Inflammatory macrophage (primary cell): Measurements from ENCODE around the gene IKZF4.
A peak's percentile ranks its signal among the peaks of the same experiment; 100 is the strongest.
"Not testable (repeated sequence)": the region's sequence is repeated elsewhere in the genome, so short reads cannot be mapped to it uniquely, and the experiment has no call there.

Experiments used
- DNase-seq, 2 donors: peaks; one replicate each; pipeline ENCODE4 v3.0.0-alpha.2; 2020 to 2022

The IKZF4 gene

DNA sequence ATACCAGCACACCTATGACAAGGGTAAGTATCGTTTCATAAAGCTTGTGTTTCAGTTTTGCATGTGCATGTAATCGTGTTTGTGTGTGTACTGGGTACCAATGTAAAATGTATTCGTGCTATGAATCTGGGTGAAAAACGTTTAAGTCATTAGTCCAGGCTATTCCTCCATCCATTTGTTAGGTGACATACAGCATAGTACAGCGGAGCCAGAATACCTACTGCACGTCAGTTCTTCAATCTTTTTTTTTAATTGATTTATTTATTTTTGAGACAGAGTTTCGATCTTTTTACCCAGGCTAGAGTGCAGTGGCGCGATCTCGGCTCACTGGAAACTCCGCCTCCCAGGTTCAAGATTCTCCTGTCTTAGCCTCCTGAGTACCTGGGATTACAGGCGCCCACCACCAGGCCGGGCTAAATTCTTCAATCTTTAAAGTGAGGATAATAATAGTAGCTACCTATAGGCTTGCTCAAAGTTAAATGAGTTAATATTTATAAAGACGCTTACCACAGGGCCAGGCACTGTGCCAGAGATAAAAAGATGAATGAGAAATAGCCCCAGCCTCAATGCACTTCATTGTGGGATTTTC is 20.2 kb downstream of the IKZF4 start:
- no peak for DNase-seq

GRCh38 chr12:56041552-56042429 is 20.9 kb downstream of the IKZF4 start, which contains the start of gene RPS26:
Gene RPS26 (plus strand): TSS chr12:56041918. CDS start chr12:56042167, 249 bp downstream.
- DNase-seq, result peak; percentile 97 to 99

GRCh38 chr12:56042430-56042813 is 21.6 kb downstream of the IKZF4 start:
- DNase-seq, result not testable (repeated sequence)

GRCh38 chr12:56042843-56043242 is 22.0 kb downstream of the IKZF4 start:
- DNase-seq, result no peak

- DNase-seq, result no peak
These were observed 25.4 kb downstream of the IKZF4 start for GRCh38 chr12:56046027-56046780.

DNA sequence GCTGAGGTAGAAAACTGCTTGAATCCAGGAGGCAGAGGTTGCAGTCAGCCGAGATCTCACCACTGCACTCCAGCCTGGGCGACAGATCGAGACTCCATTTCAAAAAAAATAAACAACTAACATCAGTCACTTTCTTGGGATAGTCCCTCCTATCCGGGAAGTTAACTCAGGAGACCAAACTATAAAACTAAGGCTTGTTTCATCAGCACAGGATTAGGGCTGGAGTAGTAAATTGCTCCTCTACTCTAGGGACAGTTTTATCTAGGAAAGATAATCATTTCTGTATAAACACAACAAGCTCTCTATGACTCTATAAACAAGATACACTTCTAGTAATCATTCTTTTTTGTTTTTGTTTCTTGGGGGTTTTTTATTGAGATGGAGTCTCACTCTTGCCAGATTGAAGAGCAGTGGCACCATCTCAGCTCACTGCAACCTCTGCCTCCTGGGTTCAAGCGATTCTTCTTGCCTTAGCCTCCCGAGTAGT is 32.6 kb downstream of the IKZF4 start:
- DNase-seq, result no peak

DNA sequence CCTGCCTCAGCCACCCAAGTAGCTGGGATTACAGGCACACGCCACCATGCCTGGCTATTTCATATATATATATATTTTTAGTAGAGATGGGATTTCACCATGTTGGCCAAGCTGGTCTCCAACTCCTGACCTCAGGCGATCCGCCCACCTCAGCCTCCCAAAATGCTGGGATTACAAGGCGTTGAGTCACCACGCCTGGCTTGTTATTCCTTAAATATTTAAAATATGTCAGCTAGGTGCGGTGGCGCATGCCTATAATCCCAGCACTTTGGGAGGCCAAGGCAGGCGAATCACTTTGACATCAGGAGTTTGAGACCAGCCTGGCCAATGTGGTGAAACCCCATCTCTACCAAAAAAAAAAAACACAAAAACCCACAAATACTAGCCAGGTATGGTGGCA is 39.1 kb downstream of the IKZF4 start:
- DNase-seq, result not testable (repeated sequence)

DNA sequence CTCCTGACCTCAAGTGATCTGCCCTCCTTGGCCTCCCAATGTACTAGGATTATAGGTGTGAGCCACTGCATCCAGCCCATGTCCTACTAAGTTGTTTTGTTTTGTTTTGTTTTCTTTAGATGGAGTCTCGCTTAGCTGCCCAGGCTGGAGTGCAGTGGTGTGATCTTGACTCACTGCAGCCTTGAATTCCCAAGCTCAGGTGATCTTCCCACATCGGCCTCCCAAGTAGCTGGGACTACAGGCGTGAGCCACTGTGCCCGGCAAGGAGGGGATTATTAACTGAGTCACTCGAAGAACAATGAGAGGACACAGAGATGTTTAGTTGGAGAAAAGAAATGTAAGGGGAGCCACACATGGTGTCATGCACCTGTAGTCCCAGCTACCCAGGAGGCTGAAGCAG is 41.1 kb downstream of the IKZF4 start:
- no peak for DNase-seq

DNA sequence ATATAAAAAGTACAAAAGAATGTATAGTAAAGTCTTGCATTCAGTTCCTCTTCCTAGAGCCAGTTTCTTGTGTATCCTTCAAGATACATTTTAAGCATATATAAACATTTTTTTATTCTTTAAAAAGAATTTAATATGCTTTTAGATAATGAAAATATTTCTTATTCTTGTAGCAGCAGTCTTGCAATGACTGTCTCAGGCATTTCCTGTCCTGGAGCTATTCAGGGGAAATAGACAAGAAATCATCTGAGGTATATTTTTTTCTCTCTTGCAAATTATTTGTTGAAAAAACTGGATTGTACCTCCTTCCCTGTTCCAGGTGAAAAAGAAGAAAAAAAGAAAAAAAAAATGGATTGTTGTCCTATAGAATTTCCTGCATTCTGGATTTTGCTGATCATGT is 42.2 kb downstream of the IKZF4 start:
- no peak for DNase-seq

- no peak for DNase-seq
These were observed 50.8 kb downstream of the IKZF4 start for GRCh38 chr12:56071648-56072047.

- no peak for DNase-seq
These were observed 53.6 kb downstream of the IKZF4 start for GRCh38 chr12:56074396-56074795.

DNA sequence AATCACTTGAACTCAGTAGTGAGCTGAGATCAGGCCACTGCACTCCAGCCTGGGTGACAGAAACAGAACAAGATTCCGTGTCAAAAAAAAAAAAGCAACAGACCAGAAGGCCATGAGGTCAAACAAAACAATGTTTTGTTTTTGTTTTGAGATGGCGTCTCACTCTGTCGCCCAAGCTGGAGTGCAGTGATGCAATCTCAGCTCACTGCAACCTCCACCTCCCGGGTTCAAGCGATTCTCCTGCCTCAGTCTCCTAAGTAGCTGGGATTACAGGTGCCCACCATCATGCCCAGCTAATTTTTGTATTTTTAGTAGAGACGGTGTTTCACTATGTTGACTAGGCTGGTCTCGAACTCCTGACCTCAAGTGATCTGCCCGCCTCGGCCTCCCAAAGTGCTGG is 57.1 kb downstream of the IKZF4 start:
- DNase-seq, result not testable (repeated sequence)

- DNase-seq, result no peak
These were observed 57.6 kb downstream of the IKZF4 start for GRCh38 chr12:56078427-56078826.

DNA sequence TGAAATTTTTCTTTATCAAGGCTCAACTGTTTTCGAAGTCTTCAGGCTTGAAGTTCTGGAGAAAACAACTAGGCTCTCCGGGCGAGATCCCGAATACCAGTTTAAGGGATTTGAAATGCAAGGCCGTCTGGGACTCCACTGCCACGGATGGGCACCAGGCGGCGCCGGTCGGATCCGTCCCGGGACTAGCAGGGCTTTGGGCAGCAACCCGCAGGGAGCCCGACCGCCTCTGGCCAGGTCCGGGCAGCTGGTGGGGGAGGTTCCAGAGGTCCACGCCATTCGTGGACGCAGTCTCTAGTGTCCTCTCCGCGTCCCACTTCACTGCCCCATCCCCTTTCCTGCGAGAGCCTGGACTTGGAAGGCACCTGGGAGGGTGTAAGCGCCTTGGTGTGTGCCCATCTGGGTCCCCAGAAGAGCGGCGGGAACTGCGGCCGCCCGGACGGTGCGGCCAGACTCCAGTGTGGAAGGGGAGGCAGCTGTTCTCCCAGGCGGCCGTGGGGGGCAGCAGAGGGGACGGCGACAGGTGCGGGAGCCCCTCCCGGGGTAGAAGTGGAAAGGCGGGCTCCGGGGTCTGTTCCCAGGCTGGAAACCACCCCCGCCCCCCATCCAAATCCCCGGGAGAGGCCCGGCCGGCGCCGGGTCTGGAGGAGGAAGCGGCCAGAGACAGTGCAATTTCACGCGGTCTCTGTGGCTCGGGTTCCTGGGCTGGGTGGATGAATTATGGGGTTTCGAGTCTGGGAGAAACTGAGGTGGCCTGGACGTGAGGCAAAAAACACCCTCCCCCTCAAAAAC is 58.3 kb downstream of the IKZF4 start:
- DNase-seq, result peak; percentile 79 to 81

GRCh38 chr12:56079723-56080555 is 59.1 kb downstream of the IKZF4 start, which contains the start of gene ERBB3:
Gene ERBB3 (plus strand): TSS chr12:56080165. CDS start chr12:56080301, 136 bp downstream.
- peak; percentile 49 to 53 for DNase-seq

DNA sequence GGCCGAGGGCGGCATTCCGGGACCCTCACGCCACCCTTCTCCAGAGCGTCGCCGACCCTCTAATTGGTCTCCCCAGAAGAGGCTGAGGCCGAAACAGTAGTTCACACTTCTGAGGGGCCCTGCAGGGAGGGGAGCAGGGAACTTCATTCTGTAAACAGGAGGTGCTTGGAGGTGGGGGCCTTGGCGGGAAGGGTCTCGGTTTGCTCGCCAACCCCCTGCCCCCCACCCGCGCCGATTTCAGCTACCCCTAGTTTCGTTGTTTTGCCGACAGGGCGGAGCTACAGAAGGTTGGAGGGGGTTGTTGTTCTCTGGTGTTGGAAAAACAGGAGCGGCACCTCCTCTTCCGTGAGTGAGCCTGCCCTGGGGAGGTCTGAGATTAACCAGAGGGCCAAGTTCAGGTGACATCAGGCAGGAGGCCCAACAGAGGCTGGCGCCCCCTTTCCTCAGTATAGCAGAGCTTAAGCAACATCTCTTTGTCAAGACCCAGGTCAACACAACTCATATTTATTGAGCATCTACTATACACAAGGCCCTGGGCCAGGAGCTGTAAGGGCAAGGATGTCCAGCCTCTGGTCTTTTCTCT is 59.8 kb downstream of the IKZF4 start:
- DNase-seq, result no peak

DNA sequence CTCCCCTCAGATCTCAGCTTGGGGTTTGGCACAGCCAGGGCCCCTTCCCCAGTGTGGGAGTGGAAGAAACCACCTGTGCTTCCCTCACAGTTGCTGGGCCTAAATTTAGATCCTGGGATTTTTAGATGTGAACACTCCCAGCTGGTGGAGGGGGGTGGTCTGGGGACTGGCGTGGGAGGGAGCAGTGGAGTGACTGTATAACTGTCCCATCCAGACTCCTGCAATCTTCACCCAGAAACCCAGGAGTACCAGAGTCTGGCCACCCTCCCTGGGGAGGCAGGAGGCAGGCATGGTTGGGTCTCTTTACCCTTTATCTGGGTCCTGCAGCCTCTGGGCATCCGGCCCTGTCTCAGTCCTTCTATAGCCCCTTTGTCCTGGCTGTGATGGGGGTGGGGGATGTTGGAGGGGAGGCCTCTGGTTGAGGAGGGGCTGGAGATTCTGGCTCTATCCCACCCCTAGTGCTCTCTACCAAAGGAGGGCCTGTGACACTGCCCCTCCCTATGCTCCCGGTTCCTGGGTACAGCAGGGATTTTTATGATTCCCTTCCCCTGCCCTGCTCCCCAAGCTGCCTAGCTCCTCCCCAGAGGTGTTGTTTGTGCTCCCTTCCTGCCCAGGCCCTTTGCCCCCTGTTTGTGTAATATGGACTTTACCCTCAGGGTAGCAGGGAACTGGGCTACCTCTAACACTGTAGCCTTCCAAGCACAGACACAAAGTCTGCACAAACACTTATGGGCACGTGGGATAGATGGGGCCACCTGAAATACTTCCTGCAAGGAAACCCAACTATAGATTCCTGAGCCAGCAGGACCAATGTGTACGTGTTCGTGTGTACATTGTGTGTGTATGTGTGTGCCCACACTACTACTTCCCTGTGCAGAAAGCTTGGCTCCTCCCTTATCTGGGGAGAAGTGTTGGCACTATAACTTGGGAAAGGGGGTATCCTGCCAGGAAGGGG is 60.8 kb downstream of the IKZF4 start:
- peak in 1 of 2 donors; percentile 3 for DNase-seq

- DNase-seq, result no peak
These were observed 61.5 kb downstream of the IKZF4 start for GRCh38 chr12:56082382-56082781.

DNA sequence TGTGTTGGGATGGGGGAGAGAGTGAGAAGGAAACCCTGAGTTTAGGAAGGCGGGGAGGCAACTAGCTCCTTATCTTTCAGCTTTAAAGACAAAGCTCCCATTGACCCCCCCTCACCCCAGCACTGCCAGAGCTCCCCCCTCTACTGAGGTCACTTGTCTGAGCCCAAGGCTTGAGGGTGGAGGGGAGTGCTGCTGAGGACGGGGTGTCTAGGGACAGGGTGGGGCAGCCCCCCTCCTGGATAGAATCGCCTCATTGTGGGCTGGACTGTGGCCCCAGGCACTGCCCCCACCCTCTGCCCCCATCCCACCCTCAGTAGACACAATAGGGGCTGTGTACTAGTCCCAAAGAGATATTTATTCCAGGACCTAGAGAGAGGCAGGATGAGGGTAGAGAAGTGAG is 62.1 kb downstream of the IKZF4 start:
- DNase-seq, result no peak
